ENCODE data around the gene RPL10.

The RPL10 gene

GRCh38 chrX:154449618-154450017 lies 51.4 kb downstream of the RPL10 start:
- no peak for DNase-seq (ENCODE audit: low spot score)

DNA sequence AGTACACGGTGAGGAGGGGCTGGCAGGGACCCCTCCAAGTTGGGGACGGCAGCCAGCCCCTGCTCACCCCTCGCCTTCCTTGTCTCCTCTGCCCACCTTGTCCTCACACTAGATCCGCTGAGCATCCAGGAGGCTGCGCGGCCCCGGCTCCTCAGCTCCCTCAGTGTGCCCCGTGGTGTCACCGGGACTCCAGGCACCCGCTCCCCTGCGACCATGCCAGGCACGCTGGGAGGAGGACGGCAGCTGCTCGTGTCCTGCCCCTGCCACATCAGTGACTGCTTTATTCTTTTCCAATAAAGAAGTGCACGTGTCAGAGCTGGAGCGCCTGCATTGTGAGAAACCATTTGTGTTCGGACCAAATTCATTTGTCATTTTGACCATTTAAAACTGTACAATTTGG lies 52.1 kb downstream of the RPL10 start:
- DNase-seq (ENCODE audit: low spot score): no peak
